Activated B cell treated with CpG ODN at 0.5 μM for 24 hours (primary cell): ENCODE measurements around the gene ALPI. TPM values are rescaled to one million over a fixed set of nuclear protein-coding genes. Genes with fewer than 3 reads are reported as not detected.

Experiments used
- ATAC-seq: fragments of 200-7000 bp; cut with Tn5 transposase; one replicate; pipeline ENCODE4 v1.10.0; 2021; ENCODE audit warnings: low read depth, mild to moderate bottlenecking, moderate library complexity
- CTCF ChIA-PET: fragments of 350-600 bp; sonication (Branson Sonifier 250); formaldehyde crosslinking; loops from one replicate; lab custom pipeline; 2021; ENCODE audit warnings: antibody characterized with exemption; lab: Charles Lee
- POLR2A ChIA-PET: fragments of 350-600 bp; sonication (Branson Sonifier 250); formaldehyde crosslinking; loops from one replicate; lab custom pipeline; 2021; ENCODE audit warnings: antibody characterized with exemption; lab: Charles Lee
- DNase-seq: peaks from one replicate; pipeline ENCODE4 v3.0.0; 2022
- H3K27ac Mint-ChIP-seq: one replicate; pipeline ENCODE4 v1.8.0; 2020; ENCODE audit warnings: mixed read lengths
- H3K27me3 Mint-ChIP-seq: one replicate; pipeline ENCODE4 v1.8.0; 2021; ENCODE audit warnings: mixed read lengths
- H3K36me3 Mint-ChIP-seq: one replicate; pipeline ENCODE4 v1.8.0; 2021; ENCODE audit warnings: low read depth, mixed read lengths
- H3K4me1 Mint-ChIP-seq: one replicate; pipeline ENCODE4 v1.8.0; 2021; ENCODE audit warnings: mixed read lengths
- H3K4me3 Mint-ChIP-seq: one replicate; pipeline ENCODE4 v1.8.0; 2020; ENCODE audit warnings: mild to moderate bottlenecking, mixed read lengths
- H3K9me3 Mint-ChIP-seq: one replicate; pipeline ENCODE4 v1.8.0; 2020; ENCODE audit warnings: mixed read lengths
- CTCF ChIP-seq: fragments of 200-600 bp; IDR thresholded peaks from one replicate; pipeline ENCODE4 v1.8.0; 2022; ENCODE audit warnings: antibody characterized with exemption, mild to moderate bottlenecking
- intact Hi-C: fragments of 100-400 bp; cut with micrococcal nuclease; formaldehyde crosslinking; loops from one replicate; pipeline ENCODE4 v1.15.1; 2024
- total RNA-seq: library from RNA; stranded (reverse); gene quantifications from 2 replicates; pipeline ENCODE4 v1.2.3, GENCODE V29; 2022

ALPI gene
- total RNA-seq, 1 donor from 2014 or later: not detected

- ChIA-PET CTCF (no interaction called here), POLR2A (no interaction called here)
- H3K27ac Mint-ChIP-seq: no peak overlapping the region
- no peaks in the 10 kb centered on the region for H3K36me3 Mint-ChIP-seq
- H3K9me3 Mint-ChIP-seq: no peaks in the 10 kb centered on the region
- intact Hi-C loops: no loop called here
- no peak for DNase-seq
- ATAC-seq: no peak
- peaks cover 1% of the 10 kb centered on the region for H3K27me3 Mint-ChIP-seq
- TF ChIP-seq CTCF: no peak
- no peaks in the 10 kb centered on the region for H3K4me1 Mint-ChIP-seq
- no peak overlapping the region for H3K4me3 Mint-ChIP-seq
Observed at GRCh38 chr2:232435375-232435648, 20.6 kb upstream of the ALPI start.

DNA sequence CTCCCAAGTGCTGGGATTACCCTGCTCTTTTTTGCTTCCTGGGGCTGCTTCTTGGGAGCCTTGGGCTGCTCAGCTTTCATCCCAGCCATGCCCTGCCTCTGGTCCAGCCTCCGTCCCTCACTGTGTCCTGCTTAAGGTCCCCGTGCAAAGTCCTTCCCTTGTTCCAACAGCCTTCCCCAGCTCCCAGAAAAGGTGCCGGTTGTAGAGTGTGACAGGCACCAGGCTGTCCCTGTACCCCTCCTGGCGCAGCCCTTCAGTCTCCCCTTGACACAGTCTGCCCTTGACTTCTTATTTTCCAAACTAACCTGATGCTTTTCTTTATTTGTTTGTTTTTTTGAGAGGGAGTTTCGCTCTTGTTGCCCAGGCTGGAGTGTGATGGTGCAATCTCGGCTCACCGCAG lies 20.1 kb upstream of the ALPI start:
- H3K27ac Mint-ChIP-seq: no peak overlapping the region
- intact Hi-C loops: no loop called here
- peaks cover 3% of the 10 kb centered on the region for H3K27me3 Mint-ChIP-seq
- H3K9me3 Mint-ChIP-seq: no peaks in the 10 kb centered on the region
- no peak for DNase-seq
- no peak overlapping the region for H3K4me3 Mint-ChIP-seq
- H3K36me3 Mint-ChIP-seq: no peaks in the 10 kb centered on the region
- no peaks in the 10 kb centered on the region for H3K4me1 Mint-ChIP-seq
- TF ChIP-seq CTCF: no peak
- POLR2A ChIA-PET: no interaction called here
- CTCF ChIA-PET: no interaction called here
- ATAC-seq: no peak

DNA sequence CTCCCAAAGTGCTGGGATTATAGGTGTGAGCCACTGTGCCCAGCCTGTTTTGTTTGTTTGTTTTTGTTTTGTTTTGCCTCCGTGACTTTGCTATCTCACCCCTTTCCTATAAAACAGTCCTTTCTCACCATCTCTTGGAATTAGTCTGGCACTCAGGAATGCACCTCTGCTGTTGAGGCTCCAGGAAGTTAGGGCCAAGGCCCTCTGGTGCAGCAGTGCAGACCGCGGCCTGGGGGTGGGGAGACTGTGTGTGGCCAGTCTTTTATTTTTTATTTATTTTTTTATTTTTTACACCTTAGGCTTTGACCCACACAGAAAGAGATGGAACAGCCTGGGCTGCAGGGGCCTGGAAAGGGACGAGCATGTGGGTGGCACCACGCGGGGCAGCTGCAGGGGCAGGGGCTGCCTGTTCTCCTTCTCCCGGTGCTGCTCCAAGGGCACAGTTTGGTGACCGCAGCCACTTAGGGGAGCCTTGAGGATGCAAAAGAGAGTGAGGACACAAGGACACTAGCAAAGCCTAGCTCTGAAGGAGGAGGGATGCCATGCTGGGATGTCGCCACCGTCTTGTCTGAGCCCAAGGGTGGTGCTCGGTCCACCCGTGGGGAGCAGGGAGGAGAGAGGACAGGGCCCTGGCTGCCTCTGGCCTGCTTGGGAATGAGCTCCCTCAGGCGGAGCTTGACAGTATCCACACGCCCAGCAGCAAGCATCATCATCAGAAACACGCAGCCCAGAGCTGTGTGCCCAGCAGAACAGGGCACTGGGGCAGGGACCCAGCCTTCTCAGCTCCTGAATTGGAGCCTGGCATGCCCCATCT lies 19.4 kb upstream of the ALPI start:
- H3K36me3 Mint-ChIP-seq: no peaks in the 10 kb centered on the region
- ChIA-PET POLR2A (no interaction called here), CTCF (interaction anchor here (1.3 kb wide), 1 partner anchor 511 kb away, joined by 3 read pairs; no protein-coding TSS in a partner anchor)
- H3K27me3 Mint-ChIP-seq: peaks cover 3% of the 10 kb centered on the region
- TF ChIP-seq CTCF: no peak
- H3K9me3 Mint-ChIP-seq: no peaks in the 10 kb centered on the region
- H3K27ac Mint-ChIP-seq: no peak overlapping the region
- no peak overlapping the region for H3K4me3 Mint-ChIP-seq
- no peaks in the 10 kb centered on the region for H3K4me1 Mint-ChIP-seq
- no peak for DNase-seq
- intact Hi-C loops: no loop called here
- no peak for ATAC-seq

DNA sequence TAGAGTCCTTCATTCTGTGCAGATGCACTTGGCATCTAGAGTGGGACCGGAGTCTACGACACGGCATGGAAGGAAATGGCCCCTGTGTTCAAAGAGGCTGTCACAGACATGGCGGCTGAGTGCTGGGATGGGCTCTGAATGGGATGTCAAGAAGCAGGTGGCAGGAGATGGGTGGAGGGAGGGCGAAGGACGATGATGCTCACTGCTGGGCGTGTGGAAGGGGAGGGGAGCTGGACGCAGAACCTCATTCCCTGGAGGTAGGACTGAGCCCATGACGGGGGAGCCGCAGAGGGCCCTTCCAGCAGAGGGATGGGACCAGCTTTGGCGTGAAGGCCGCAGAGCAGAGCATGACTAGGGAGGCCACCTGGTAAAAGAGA lies 18.8 kb upstream of the ALPI start:
- H3K27ac Mint-ChIP-seq: no peak overlapping the region
- ATAC-seq: no peak
- intact Hi-C loops: no loop called here

More for the DNA sequence above, 18.8 kb upstream of the ALPI start:
- peaks cover 3% of the 10 kb centered on the region for H3K27me3 Mint-ChIP-seq
- no peak for DNase-seq
- TF ChIP-seq CTCF: no peak
- no peaks in the 10 kb centered on the region for H3K4me1 Mint-ChIP-seq
- H3K36me3 Mint-ChIP-seq: no peaks in the 10 kb centered on the region
- CTCF ChIA-PET: interaction anchor here (1.3 kb wide), 1 partner anchor 512 kb away, joined by 3 read pairs; no protein-coding TSS in a partner anchor
- no peaks in the 10 kb centered on the region for H3K9me3 Mint-ChIP-seq
- H3K4me3 Mint-ChIP-seq: no peak overlapping the region
- POLR2A ChIA-PET: interaction anchor here (0.7 kb wide), 1 partner anchor 539 kb away, joined by 3 read pairs; no protein-coding TSS in a partner anchor
